Right ventricle myocardium inferior (tissue), 1 donor: ENCODE results near the gene PEX26. TPM values are rescaled to one million over a fixed set of nuclear protein-coding genes. Genes with fewer than 3 reads are reported as not detected.
A peak's percentile ranks its signal among the peaks of the same experiment; 100 is the strongest.
"Not testable (repeated sequence)": the region's sequence is repeated elsewhere in the genome, so short reads cannot be mapped to it uniquely, and the experiment has no call there.

Experiments used
- ATAC-seq: fragments of 200-7000 bp; cut with Tn5 transposase; one replicate; pipeline ENCODE4 v1.9.1; 2020; ENCODE audit warnings: mild to moderate bottlenecking, moderate library complexity
- DNase-seq: peaks from one replicate; pipeline ENCODE4 v3.0.0; 2021; ENCODE audit errors: missing footprints
- intact Hi-C: fragments of 100-400 bp; cut with DNase I; formaldehyde crosslinking; loops from one replicate; pipeline ENCODE4 v1.11.0; 2022
- total RNA-seq: library from RNA; stranded (reverse); fragmentation: NEBNext Ultra II Directional; extraction: Animal tissue kit (Norgen Biotek cat#: 25700); gene quantifications from one replicate; pipeline ENCODE4 v1.2.1, GENCODE V29; 2021
- donor health status: DM: no; HTN: yes; CAD: no; lungs with severe emphysema.

PEX26 gene
- total RNA-seq, 1 donor from 2014 or later: 19.4 TPM

DNA sequence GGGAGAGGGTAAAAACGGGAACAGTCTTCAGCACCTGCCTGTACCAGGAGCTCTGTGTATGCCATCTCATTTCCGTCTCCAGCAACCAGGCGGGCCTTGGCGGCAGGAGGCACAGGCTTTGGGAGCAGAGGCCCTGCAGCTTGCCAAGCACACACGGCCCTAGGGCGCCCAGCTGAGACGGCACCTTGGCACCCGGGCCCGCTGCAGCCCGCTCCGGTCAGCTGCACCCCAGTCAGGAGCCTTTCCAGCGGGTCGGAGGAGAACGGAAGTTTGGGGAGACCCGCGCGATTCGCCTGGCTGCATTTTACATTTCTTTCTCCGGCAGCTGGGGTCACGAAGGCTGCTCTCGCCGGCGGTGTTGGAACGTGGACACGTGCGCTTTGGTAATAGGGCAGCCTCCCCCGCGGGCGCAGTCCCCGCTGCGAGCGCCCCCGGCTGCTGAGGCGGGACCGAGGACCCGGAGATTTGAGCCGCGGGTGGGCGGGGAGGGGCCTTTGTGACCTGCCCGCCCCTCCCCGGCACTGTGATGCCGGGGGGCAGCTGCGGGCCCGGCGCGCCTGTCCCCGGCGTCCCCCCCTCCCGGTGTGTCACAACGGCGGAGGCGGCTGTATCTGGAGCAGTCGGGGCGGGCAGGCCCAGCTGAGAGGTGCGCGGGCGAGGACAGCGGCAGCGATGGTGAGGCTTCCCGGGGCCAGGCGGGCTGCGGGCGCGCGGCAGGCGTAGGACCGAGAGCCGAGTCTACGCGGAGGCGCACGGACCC, 32.6 kb downstream of the PEX26 start, which contains the start of gene TUBA8:
Gene TUBA8 (plus strand): TSS at position 616 of the 760 bp plus-strand sequence. CDS start 57 bp downstream, at position 673.
- DNase-seq (peak; percentile 76), ATAC-seq (peak; percentile 72)
- intact Hi-C loops: no loop called here

- ATAC-seq (peak; percentile 6), DNase-seq (no peak)
- intact Hi-C loops: no loop called here
Observed at GRCh38 chr22:18110954-18111758, 33.4 kb downstream of the PEX26 start.

DNA sequence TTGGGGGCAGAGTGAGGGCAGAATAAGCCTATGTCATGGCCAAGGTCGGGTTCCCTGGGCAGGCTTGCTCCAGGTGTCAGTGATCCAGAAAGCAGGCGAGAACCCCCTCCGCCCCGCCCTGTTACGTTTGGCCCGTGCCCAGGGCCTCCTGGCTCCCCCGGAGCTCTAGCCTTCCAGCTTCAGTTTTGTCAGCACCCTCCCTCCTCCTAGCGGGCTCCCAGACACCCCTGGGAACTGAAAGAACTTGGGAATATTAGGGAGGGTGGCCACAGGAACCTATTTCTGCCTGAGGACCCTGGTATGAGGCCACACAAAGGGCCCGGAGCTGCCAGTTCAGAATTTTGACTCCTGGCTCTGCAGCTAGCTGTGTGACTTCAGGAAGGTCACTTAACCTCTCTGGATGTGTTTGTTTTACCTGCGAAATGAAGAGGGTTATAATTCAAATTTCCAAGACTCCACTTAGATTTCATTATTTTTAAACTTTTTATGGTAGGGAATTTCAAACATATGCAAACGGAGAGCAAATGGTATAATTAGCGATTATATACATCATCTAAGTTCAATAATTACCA, 34.1 kb downstream of the PEX26 start:
- intact Hi-C loops: no loop called here
- peak; percentile 82 for DNase-seq
- ATAC-seq: peak; percentile 64

GRCh38 chr22:18112440-18112839, 34.6 kb downstream of the PEX26 start:
- ATAC-seq (no peak), DNase-seq (no peak)
- intact Hi-C loops: no loop called here

- ATAC-seq (no peak), DNase-seq (no peak)
- intact Hi-C loops: no loop called here
Observed at GRCh38 chr22:18113680-18114394, 36.0 kb downstream of the PEX26 start.

DNA sequence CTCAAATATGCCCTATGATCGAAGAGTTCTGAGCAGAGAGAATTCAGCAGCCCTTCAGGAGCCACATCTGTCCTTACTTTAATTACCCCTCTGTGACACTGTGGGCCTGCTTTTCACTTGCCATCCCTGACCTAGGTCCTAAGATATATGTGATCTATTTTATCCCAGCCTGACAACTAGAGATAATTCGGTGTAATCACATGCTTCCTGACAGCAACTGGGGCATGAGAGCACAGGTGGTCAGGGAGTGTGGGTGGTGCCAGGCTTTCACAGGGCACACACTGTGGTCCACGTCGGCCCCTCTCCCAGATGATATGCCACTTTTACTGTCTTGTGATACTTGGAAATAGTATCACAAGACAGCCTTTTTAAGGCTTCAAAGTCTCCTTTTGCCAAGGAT, 36.7 kb downstream of the PEX26 start:
- ATAC-seq (no peak), DNase-seq (no peak)
- intact Hi-C loops: no loop called here

GRCh38 chr22:18114976-18115652, 37.3 kb downstream of the PEX26 start:
- intact Hi-C loops: no loop called here
- ATAC-seq (no peak), DNase-seq (no peak)

DNA sequence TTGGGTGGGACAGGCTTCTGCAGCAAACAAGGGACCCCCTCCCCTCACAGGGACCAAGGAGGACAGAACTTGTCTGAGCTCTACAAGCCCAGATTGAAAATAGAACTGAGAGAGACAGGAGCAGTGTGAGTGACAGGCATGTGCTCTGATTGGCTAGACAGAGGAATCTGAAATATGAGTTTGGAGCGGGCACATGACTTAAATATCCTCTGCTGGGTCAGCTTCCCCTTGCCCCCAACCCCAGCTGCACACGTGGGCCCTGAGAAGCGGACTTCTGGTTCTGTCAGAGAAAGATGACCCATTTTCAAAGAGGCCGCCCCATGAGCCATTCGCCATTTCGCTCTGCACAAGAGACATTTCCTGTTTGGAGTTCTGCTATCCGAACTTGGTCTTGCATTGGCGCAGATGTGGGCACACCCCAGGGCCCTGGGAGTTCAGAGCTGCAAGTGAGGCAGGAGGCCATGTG, 38.1 kb downstream of the PEX26 start:
- DNase-seq: no peak
- intact Hi-C loops: no loop called here
- peak; percentile 24 for ATAC-seq

- DNase-seq: no peak
- intact Hi-C loops: no loop called here
- ATAC-seq: no peak
Observed at GRCh38 chr22:18116634-18117033, 38.8 kb downstream of the PEX26 start.

DNA sequence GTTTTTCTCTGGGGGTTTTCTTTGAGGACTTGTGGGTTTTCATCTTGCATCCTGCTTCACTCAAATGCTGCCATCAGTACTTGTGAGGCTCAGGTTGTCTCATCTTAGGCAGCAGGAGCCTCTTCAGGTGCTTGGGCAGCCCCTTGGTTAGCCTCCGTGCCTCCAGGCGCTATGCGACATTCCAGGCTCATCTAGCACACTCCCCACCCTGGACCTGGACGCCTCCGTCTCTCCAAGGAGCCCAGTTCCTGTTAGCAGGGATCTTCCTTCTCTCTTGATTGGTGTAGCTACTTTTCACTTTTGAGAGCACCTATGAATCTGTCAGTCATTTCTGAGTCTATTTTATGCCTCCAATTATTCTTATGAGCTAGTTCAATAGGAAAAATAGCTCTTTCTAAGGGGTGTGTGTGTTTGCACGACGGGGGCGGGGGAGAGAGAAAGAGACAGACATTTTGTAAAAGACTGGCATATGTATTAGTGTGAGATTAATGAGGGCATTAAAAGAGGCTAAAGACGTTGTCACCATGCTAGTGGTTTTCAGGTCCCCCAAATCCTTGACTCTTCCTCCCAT, 40.6 kb downstream of the PEX26 start:
- ATAC-seq (no peak), DNase-seq (no peak)
- intact Hi-C loops: no loop called here

DNA sequence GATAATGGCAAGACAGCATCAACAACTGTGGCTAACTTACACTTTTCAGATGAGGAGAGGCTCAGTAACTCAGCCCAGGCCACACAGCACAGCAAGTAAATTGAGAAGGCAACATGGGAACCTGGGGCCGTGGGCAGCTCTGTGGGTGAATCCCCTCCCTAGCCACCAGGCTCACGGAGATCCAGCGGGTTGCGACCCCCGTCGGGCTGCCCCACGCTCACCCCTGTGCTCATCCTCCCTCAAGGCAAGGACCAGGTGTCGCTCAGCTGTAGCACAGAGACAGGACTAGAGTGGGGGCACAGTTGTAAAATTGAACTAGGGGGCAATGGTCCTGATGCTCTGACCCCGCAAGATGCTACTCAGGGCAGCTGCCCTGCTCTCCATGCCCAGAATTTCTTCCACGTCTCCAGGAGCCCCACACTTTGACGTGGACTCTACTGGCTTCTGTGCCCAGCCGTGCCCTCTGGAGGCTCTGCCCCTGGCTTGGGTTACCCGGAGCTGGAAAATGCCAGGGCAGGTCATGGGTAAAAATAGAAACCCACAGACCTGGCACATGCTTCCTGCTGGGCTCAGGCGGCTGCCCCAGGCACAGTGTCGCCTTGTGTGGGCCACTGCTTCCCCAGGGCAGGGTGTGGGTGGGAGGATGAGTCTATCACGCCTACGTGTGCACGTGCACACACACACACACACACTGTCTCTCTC, 41.8 kb downstream of the PEX26 start:
- DNase-seq (no peak), ATAC-seq (peak; percentile 79)
- intact Hi-C loops: no loop called here

- DNase-seq: no peak
- intact Hi-C loops: no loop called here
- ATAC-seq: no peak
Observed at GRCh38 chr22:18120857-18121256, 43.1 kb downstream of the PEX26 start.

DNA sequence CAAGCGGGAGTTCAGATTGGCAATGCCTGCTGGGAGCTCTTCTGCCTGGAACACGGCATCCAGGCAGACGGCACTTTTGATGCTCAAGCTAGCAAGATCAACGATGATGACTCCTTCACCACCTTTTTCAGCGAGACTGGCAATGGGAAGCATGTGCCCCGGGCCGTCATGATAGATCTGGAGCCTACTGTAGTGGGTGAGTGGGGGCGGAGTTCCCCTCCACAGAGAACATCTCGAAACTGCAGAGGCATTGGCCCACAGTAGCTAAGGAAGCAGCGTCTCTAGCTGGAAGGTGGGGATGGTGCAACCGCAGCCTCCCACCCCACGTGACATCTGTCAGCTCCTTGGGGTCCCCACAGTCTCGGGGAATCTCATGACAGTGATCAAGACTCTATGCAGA, 43.7 kb downstream of the PEX26 start:
- intact Hi-C loops: no loop called here
- DNase-seq (no peak), ATAC-seq (no peak)

DNA sequence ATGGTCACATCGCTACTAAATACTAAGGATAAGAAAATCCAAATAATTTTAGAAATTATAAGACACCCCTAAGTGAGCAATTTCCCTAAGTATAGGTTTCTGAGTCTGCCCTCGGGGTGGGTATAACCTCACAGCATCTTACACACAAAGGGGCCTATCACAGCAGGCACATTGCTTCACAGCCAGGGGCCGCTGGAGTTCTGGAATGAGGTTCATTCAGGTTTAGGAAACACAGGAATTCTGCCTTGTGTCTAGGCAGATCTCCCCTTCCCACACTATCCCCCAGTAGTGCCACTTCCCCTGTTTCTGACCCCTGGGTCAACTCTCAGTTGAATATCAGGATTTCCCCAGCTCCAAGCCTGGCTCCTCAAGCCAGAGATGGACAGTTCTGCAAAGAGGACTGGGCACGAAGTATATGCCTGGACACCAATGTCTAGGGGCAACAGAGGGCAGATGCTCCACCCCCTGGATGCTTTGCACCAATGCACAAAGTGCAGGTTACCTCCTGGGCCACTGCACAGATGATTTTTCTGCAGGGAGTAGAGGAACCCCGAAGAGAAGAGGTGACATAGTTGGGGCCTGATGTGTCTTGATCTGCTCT, 44.3 kb downstream of the PEX26 start:
- ATAC-seq (no peak), DNase-seq (no peak)
- intact Hi-C loops: no loop called here

- ATAC-seq, intact Hi-C loops, DNase-seq: not testable (repeated sequence)
Observed at GRCh38 chr22:18123476-18124025, 45.8 kb downstream of the PEX26 start.

GRCh38 chr22:18126606-18127005, 48.8 kb downstream of the PEX26 start:
- ATAC-seq (no peak), DNase-seq (no peak)
- intact Hi-C loops: no loop called here

GRCh38 chr22:18130018-18130417, 52.2 kb downstream of the PEX26 start:
- ATAC-seq (no peak), DNase-seq (no peak)
- intact Hi-C loops: no loop called here
